Stimulated activated memory B cell treated with anti-CD40 and anti-IgM and Interleukin-4, amounts not matched to agents 10 μg/mL and 1 μg/mL and 100 μg/mL, for 72 hours (primary cell): ENCODE data around the gene TNFRSF8.
A peak's percentile ranks its signal among the peaks of the same experiment; 100 is the strongest.
"Not testable (repeated sequence)": the region's sequence is repeated elsewhere in the genome, so short reads cannot be mapped to it uniquely, and the experiment has no call there.

ENCODE experiments used
- ATAC-seq: fragments of 150-1000 bp; cut with Tn5 transposase; 2 replicates; pipeline ENCODE4 v1.10.0; 2021
- H3K27ac Mint-ChIP-seq: one replicate; pipeline ENCODE4 v1.8.0; 2022; ENCODE audit warnings: mild to moderate bottlenecking, mixed read lengths
- H3K27me3 Mint-ChIP-seq: one replicate; pipeline ENCODE4 v1.8.0; 2022; ENCODE audit warnings: mixed read lengths
- H3K36me3 Mint-ChIP-seq: one replicate; pipeline ENCODE4 v1.8.0; 2022; ENCODE audit warnings: mixed read lengths
- H3K4me1 Mint-ChIP-seq: one replicate; pipeline ENCODE4 v1.8.0; 2022; ENCODE audit warnings: mixed read lengths
- H3K4me3 Mint-ChIP-seq: one replicate; pipeline ENCODE4 v1.8.0; 2022; ENCODE audit warnings: mild to moderate bottlenecking, moderate library complexity, mixed read lengths
- H3K9me3 Mint-ChIP-seq: one replicate; pipeline ENCODE4 v1.8.0; 2022; ENCODE audit warnings: mixed read lengths

TNFRSF8 gene

DNA sequence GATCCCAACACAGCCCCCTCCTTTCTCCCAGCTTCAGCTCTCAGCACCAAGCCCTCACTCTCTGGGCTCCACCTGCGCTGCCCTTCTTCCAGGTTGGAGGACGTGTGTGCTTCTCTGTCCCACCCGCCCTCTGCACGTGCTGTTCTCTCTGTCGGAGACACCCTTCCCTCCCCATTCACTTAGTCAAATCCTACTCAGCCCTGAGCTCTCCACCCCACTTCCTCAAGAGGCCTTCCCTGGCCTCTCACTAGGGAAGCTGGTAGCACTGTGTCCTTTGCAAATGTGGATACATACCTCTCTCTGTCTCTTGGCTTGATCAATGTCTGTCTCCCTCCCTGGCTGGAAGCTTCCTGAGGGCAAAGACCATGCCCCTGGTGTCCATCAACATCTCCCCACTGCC lies 43.0 kb downstream of the TNFRSF8 start:
- H3K4me3 Mint-ChIP-seq: no peak overlapping the region
- no peak overlapping the region for H3K27ac Mint-ChIP-seq
- ATAC-seq: no peak
- no peaks in the 10 kb centered on the region for H3K4me1 Mint-ChIP-seq
- peaks cover 12% of the 10 kb centered on the region for H3K36me3 Mint-ChIP-seq
- H3K9me3 Mint-ChIP-seq: no peaks in the 10 kb centered on the region
- H3K27me3 Mint-ChIP-seq: no peaks in the 10 kb centered on the region

DNA sequence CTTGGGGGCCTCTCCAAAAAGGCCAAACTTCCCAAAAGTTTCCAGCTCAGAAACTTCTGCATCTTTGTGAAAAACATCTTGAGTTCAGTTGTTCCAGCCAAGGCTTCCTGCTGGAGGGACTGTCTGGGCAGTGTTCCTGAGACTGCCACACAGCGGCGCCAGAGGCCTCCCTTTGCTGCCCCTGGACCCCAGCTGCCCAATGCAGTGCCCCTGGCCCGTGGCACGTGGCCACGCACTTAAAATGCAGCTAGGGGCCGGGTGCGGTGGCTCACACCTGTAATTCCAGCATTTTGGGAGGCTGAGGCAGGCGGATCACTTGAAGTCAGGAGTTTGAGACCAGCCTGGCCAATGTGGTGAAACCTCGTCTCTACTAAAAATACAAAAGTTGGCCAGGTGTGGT lies 43.8 kb downstream of the TNFRSF8 start:
- H3K27ac Mint-ChIP-seq, H3K4me1 Mint-ChIP-seq, H3K4me3 Mint-ChIP-seq, H3K9me3 Mint-ChIP-seq, ATAC-seq, H3K27me3 Mint-ChIP-seq: not testable (repeated sequence)
- peaks cover 12% of the 10 kb centered on the region for H3K36me3 Mint-ChIP-seq

DNA sequence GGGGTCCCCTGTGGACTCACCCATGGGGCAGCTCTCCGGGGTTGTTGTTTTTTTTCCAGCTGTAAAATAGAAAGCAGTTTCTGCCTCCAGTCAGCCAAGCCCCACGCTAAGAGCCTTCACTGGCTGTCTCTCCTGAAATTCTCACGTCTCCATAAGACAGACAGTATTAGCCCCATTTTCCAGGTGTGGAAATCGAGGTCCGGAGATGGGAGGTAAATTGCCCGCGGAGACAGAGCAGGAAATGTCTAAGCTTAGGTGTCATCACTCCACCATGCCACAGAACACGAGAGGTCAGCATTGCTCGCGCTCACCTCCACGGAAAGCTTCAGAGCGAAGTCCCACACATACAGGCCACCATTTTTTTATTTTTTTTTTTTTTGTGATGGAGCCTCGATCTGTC lies 44.6 kb downstream of the TNFRSF8 start:
- H3K9me3 Mint-ChIP-seq: no peaks in the 10 kb centered on the region
- H3K27me3 Mint-ChIP-seq: no peaks in the 10 kb centered on the region
- no peak for ATAC-seq
- no peak overlapping the region for H3K27ac Mint-ChIP-seq
- peaks cover 12% of the 10 kb centered on the region for H3K36me3 Mint-ChIP-seq
- no peaks in the 10 kb centered on the region for H3K4me1 Mint-ChIP-seq
- no peak overlapping the region for H3K4me3 Mint-ChIP-seq

DNA sequence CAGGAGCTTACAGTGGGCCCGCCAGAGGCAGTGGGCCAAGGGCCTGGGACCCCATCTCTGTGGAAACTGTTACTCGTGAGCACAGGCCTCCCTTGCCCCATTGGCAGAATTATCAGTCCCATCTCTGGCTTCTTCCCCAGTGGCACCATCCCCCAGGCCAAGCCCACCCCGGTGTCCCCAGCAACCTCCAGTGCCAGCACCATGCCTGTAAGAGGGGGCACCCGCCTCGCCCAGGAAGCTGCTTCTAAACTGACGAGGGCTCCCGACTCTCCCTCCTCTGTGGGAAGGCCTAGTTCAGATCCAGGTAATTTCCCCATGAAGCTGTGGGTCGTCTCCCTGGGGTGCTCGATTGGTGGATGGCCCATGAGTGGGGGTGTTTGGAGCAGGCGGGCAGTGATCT lies 46.8 kb downstream of the TNFRSF8 start:
- H3K27me3 Mint-ChIP-seq: no peaks in the 10 kb centered on the region
- H3K9me3 Mint-ChIP-seq: no peaks in the 10 kb centered on the region
- peaks cover 8% of the 10 kb centered on the region for H3K4me1 Mint-ChIP-seq
- H3K27ac Mint-ChIP-seq: no peak overlapping the region
- no peak overlapping the region for H3K4me3 Mint-ChIP-seq
- peaks cover 12% of the 10 kb centered on the region for H3K36me3 Mint-ChIP-seq
- ATAC-seq: no peak

DNA sequence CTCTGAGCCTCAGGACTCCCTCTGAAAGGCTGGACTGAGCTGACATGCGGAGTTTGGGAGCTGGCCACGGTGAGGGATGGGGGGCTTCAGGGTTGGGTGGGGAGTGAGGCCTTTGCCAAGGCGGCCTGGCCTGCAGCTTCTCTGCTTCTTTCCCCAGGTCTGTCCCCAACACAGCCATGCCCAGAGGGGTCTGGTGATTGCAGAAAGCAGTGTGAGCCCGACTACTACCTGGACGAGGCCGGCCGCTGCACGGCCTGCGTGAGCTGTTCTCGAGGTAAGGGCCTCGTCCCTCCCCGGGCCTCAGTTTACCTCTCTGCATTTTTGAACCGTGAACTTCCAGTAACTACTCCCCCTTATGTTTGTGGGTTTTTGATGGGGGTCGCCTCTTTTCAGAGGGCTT lies 48.6 kb downstream of the TNFRSF8 start:
- H3K9me3 Mint-ChIP-seq: no peaks in the 10 kb centered on the region
- H3K27me3 Mint-ChIP-seq: no peaks in the 10 kb centered on the region
- H3K27ac Mint-ChIP-seq: no peak overlapping the region
- H3K36me3 Mint-ChIP-seq: peaks cover 6% of the 10 kb centered on the region
- H3K4me3 Mint-ChIP-seq: no peak overlapping the region
- ATAC-seq: no peak
- H3K4me1 Mint-ChIP-seq: peaks cover 8% of the 10 kb centered on the region

DNA sequence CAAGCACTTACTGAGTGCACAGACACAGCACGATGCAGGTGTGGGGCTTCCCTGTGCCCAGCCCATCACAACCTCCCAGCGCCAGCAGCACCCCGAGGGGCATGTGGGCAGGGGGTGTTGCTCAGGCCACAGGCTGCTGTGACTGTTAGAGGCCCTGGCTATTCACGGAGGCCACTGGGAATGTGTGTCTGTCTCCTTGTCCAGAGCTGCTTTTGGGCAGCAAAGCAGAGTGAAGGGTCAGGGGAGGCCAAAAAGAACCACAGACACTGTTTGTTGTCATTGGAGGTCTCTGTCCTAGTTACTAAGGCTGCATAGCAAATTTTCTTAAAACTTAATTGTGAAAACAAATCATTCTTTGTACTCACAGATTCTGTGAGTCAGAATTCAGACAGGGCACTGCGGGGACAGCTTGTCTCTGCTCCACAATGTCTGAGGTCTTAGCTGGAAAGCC lies 49.6 kb downstream of the TNFRSF8 start:
- H3K27me3 Mint-ChIP-seq: no peaks in the 10 kb centered on the region
- H3K4me3 Mint-ChIP-seq: no peak overlapping the region
- H3K4me1 Mint-ChIP-seq: peaks cover 8% of the 10 kb centered on the region
- no peak for ATAC-seq
- H3K9me3 Mint-ChIP-seq: no peaks in the 10 kb centered on the region
- peak overlapping the region; percentile 25 for H3K27ac Mint-ChIP-seq
- H3K36me3 Mint-ChIP-seq: peaks cover 6% of the 10 kb centered on the region

DNA sequence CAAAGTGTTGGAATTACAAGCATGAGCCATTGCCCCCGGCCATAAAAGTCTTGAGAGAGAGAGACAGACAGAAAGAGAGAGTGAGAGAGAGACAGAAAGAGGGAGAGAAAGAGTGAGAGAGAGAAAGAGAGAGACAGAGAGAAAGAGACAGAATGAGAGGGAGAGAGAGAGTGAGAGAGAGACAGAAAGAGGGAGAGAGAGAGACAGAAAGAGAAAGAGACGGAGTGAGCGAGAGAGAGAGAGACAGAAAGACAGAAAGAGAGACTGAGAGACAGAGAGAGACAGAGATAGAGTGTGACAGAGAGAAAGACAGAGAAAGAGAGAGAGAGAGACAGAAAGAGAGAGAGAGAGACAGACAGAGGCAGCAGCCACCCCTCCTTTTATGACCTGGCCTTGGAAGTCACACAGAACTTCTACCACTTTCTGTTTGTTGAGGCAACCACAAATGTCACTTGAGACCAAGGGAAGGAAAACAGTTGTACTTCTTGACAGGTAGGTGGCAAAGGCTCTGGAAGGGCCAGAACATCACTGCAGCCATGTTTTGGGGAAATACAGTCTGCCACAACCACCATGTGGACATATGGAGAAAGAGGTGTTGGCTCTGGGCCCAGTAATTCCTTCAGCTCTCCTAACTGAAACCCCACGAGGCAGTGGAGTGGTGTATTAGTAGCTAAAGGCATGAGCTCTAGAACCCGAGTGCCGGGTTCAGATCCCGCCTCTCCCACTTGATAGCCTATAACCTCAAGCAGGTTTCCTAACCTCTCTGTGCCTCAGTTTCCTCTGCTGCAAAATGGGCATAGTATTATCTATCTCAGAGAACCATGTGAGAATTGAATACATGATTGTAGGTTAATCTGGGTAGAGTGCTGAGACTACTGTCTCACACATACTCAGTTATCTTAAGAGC lies 50.6 kb downstream of the TNFRSF8 start:
- ATAC-seq: peak; percentile 18
- peaks cover 13% of the 10 kb centered on the region for H3K4me1 Mint-ChIP-seq
- H3K27ac Mint-ChIP-seq: peak overlapping the region; percentile 25
- H3K4me3 Mint-ChIP-seq: no peak overlapping the region
- no peaks in the 10 kb centered on the region for H3K9me3 Mint-ChIP-seq
- H3K27me3 Mint-ChIP-seq: no peaks in the 10 kb centered on the region
- peaks cover 6% of the 10 kb centered on the region for H3K36me3 Mint-ChIP-seq

DNA sequence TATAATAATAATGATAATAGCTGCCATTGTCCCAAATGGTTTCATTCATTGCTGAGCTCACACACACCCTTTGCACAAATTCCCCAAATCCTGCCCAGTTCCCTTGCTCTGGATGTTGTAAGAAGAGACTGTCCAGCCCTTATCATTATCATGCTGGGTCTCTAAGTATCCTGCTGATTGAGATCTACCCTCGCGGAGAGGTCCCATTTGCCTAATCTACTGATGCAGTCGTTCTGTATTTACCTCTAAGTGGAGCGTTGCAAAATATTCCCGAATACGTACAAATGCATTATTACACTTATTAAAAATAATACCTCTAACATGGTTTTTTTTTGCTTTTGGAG lies 51.2 kb downstream of the TNFRSF8 start:
- Mint-ChIP-seq H3K36me3 (peaks cover 6% of the 10 kb centered on the region), H3K4me1 (peaks cover 13% of the 10 kb centered on the region)

DNA sequence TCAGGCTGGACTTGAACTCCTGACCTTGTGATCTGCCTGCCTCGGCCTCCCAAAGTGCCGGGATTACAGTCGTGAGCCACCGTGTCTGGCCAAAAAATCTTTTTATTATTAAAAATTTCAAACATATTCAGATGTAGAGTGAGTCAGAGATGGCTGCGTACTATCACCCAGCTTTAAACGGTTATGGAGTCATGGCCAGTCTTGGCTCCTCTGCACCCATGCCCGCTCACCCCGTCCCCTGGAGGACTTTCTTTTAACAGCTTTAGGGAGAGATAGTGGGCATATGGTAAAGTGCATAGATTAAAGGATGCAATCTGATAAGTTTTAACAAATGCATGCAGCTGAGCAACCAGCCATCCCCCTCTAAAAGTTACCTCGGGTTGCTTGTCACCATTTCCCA lies 51.8 kb downstream of the TNFRSF8 start:
- no peak overlapping the region for H3K27ac Mint-ChIP-seq
- H3K4me1 Mint-ChIP-seq: peaks cover 13% of the 10 kb centered on the region
- ATAC-seq: no peak
- H3K36me3 Mint-ChIP-seq: peaks cover 7% of the 10 kb centered on the region
- no peaks in the 10 kb centered on the region for H3K9me3 Mint-ChIP-seq
- H3K27me3 Mint-ChIP-seq: no peaks in the 10 kb centered on the region
- no peak overlapping the region for H3K4me3 Mint-ChIP-seq

More for the DNA sequence above, 51.2 kb downstream of the TNFRSF8 start:
- Mint-ChIP-seq H3K9me3 (no peaks in the 10 kb centered on the region), H3K4me3 (no peak overlapping the region), H3K27me3 (no peaks in the 10 kb centered on the region), H3K27ac (no peak overlapping the region)
- ATAC-seq: no peak

DNA sequence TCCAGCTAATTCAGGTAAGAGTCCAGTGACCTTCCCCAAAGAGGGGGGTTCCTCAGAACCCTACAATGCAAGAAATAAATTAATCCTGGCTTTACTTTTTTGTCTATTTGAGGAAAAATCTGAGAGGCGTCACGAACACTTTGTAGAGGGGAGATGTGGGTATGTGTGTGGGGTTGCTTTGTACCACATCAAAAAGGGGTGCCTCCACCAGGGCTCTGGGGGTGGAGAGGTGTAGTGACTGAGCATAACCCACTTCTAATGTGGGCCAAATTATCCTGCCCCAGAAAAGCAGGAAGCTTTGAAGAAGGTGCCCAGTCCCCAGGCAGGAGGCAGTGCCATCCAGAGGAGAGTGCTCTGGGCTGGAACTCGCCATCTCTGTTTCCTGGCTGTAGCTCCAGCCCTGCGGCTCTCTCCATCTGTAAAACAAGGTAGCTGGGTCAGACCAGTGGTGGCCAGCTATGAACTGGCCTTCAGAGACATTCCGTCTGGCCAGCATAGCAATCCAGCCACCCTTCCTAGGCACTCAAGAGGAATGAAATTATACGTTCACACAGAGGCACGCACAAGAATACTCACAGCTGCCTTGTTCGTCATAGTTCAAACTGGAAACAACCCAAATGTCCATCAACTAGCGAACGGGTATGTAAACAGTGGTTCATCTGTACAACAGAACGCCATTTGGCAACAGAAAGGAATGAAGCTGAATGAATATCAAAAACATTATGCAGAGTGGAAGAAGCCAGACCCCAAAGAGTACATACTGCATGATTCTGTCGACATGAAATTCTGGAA lies 58.3 kb downstream of the TNFRSF8 start:
- Mint-ChIP-seq H3K4me1 (peaks cover 24% of the 10 kb centered on the region), H3K36me3 (peaks cover 8% of the 10 kb centered on the region), H3K9me3 (peaks cover 2% of the 10 kb centered on the region), H3K27me3 (no peaks in the 10 kb centered on the region), H3K27ac (peak overlapping the region; percentile 33), H3K4me3 (no peak overlapping the region)
- ATAC-seq: no peak

DNA sequence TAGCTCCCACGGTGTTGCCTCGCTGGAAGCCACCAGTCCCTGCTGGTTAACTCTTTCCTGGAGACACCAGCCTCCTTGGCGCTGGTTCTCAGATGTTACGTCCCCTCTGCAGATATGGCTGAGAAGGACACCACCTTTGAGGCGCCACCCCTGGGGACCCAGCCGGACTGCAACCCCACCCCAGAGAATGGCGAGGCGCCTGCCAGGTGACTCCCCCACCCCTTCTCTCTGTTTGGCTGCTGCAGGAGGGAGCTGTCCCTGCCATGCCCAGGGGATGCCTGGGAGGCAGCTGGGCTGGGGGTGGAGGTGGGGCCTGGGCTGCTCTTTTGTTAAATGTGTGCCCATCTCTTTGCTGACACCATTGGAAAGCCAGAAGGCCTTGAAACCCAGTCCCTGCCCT lies 60.1 kb downstream of the TNFRSF8 start:
- ATAC-seq: no peak
- Mint-ChIP-seq H3K27me3 (no peaks in the 10 kb centered on the region), H3K36me3 (peaks cover 14% of the 10 kb centered on the region), H3K4me3 (no peak overlapping the region), H3K27ac (peak overlapping the region; percentile 47), H3K9me3 (peaks cover 2% of the 10 kb centered on the region), H3K4me1 (peaks cover 42% of the 10 kb centered on the region)

DNA sequence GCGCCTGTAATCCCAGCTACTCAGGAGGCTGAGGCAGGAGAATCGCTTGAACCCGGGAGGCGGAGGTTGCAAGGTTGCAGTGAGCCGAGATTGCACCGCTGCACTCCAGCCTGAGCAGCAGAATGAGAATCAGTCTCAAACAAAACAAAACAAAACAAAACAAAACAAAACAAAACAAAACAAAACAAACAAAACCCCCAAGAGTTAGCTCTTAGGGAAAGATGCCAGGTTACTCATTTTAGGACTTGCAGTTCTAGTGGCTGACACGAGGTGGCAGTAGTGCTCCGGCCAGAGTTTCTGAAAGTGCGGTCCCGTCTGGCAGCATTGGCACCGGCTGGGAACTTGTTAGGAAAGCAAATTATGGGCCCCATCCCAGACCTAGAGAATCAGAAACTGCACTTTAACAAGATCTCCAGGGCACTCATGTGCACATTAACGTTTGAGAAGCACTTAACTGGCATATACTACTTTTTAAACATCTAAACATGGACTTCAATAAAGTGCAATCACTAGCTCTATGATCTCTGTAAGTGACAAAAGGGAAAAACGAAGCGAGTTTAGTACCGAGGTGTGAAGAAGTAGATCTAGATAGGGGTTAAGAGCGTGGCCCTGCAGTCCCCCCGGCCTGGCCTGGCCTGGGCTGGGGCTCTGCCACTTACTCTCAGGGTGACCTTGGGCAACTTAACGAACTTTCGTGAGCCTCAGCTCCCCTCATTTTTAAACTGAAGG lies 61.8 kb downstream of the TNFRSF8 start:
- Mint-ChIP-seq H3K4me1 (peaks cover 44% of the 10 kb centered on the region), H3K4me3 (no peak overlapping the region), H3K27me3 (no peaks in the 10 kb centered on the region), H3K36me3 (peaks cover 13% of the 10 kb centered on the region), H3K27ac (peak overlapping the region; percentile 95), H3K9me3 (peaks cover 2% of the 10 kb centered on the region)
- peak; percentile 47 for ATAC-seq

DNA sequence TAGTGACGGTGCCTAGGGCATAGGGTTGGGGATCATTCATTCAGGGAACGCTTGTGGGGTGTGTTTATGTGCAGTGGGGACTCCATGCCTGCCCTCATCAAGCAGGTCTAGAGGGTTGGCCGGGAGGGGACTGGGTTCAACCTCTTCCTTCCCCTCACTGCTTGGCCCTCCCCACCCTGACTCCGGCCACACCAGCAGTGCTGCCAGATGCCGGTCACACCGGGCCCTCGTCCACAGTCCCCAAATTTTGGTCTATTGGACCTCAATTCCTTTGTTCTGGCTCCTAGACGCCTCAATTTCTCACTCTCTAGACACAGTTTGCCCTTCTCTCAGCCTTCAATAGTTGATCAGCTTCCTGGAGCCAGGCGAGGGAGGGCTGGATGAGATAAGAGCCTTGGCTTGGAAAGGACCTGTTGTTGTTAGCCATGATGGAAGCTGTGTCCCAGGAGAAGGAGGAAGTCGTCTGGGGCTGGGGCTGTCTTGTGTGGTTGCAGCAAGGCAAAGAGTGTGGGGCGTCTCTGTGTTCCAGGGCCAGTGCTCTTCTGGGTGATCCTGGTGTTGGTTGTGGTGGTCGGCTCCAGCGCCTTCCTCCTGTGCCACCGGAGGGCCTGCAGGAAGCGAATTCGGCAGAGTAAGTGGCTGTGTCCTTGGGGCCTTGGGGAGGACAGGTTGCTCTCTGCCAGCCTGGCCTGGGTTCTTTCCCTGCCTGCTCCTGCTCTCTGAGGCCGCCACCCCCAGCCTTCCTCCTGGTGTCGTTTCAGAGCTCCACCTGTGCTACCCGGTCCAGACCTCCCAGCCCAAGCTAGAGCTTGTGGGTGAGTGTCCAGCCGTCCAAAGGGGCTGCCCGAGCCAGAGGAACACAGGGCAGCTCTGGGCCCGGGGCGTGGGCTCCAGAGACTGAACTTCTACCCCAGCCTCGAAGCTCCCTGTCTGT lies 62.6 kb downstream of the TNFRSF8 start:
- Mint-ChIP-seq H3K9me3 (no peaks in the 10 kb centered on the region), H3K4me3 (peak overlapping the region; percentile 36), H3K4me1 (peaks cover 44% of the 10 kb centered on the region), H3K27ac (peak overlapping the region; percentile 95), H3K27me3 (no peaks in the 10 kb centered on the region), H3K36me3 (peaks cover 10% of the 10 kb centered on the region)
- no peak for ATAC-seq

DNA sequence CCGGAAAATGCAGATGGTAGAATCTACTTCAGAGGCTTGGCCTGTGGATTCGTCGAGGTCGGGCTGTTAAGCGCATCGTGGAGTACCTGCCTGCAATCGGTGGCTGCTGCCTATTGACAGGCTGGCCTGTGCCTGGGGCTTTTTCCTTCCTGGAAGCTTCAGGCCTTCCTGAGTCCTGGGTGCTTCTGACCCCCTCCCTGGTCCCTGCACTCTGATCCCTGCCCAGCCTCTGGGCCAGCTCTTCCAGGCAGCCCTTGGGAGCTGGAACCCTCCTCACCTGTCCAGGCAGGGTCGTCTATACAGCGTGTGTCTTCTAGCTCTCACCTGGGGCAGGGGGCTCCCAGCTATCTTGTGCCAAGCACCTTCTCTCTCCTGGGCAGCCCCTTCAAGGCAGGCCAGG lies 63.7 kb downstream of the TNFRSF8 start:
- H3K4me3 Mint-ChIP-seq: no peak overlapping the region
- ATAC-seq: no peak
- H3K36me3 Mint-ChIP-seq: peaks cover 10% of the 10 kb centered on the region
- peaks cover 44% of the 10 kb centered on the region for H3K4me1 Mint-ChIP-seq
- no peaks in the 10 kb centered on the region for H3K9me3 Mint-ChIP-seq
- no peaks in the 10 kb centered on the region for H3K27me3 Mint-ChIP-seq
- H3K27ac Mint-ChIP-seq: peak overlapping the region; percentile 95
